GM12878 (cell line): ENCODE data around the gene C12orf43. TPM values are rescaled to one million over a fixed set of nuclear protein-coding genes. Genes with fewer than 3 reads are reported as not detected.

ENCODE experiments used
- ATAC-seq: fragments of 200-7000 bp; cut with Tn5 transposase; 3 replicates; pipeline ENCODE4 v1.9.1; 2020; ENCODE audit warnings: mild to moderate bottlenecking, moderate library complexity
- BruUV-seq: library from RNA; stranded (reverse); fragments of 400-500 nt; replicated peaks from 2 replicates; lab custom pipeline; 2021; lab: Mats Ljungman, UMichigan
- CTCF ChIA-PET: fragments of 300-600 bp; sonication (Branson Sonifier 250); formaldehyde crosslinking; extraction: SDS; loops from one replicate; lab custom pipeline; 2021; ENCODE audit warnings: inconsistent platforms; lab: Yijun Ruan, JAX
- POLR2A ChIA-PET: fragments of 350-600 bp; formaldehyde crosslinking; extraction: SDS; loops from one replicate; lab custom pipeline; 2021; ENCODE audit warnings: inconsistent platforms; lab: Charles Lee
- RAD21 ChIA-PET: fragments of 300-600 bp; sonication (Branson Sonifier 250); formaldehyde crosslinking; loops from one replicate; lab custom pipeline; 2023; ENCODE audit warnings: antibody characterized with exemption; ENCODE audit not compliant: unreplicated experiment; lab: Charles Lee
- SMC1A ChIA-PET: fragments of 300-600 bp; sonication (Branson Sonifier 250); formaldehyde crosslinking; loops from one replicate; lab custom pipeline; 2023; ENCODE audit not compliant: unreplicated experiment, uncharacterized antibody; lab: Charles Lee
- DNase-seq: peaks from one replicate; pipeline ENCODE4 v3.0.0-alpha.2; 2011; ENCODE audit warnings: low read depth, low spot score
- FAIRE-seq: peaks from 3 replicates; lab custom pipeline; 2011; peaks lifted over from hg19 to GRCh38; lab: Jason Lieb, UNC
- H2AFZ ChIP-seq: 2 replicates; pipeline ENCODE4 v1.6.0; 2011; ENCODE audit warnings: low read depth, low read length, control low read depth; ENCODE audit not compliant: control insufficient read depth
- H3K27ac ChIP-seq: 2 replicates; pipeline ENCODE4 v1.5.1; 2011; ENCODE audit warnings: control low read depth; ENCODE audit not compliant: control insufficient read depth, insufficient read depth
- H3K27me3 ChIP-seq, 2 experiments: replicated peaks in 1 of 2; 2 replicates each; pipeline versions ENCODE4 v1.6.0 to v1.6.1; 2011; ENCODE audit warnings: low read length in 1 of 2; ENCODE audit not compliant: control insufficient read depth in 2 of 2, insufficient read depth in 2 of 2
- H3K36me3 ChIP-seq, 2 experiments: 2 replicates each; pipeline ENCODE4 v1.5.1; 2011; ENCODE audit warnings: low read length in 1 of 2; ENCODE audit not compliant: control insufficient read depth in 2 of 2, insufficient read depth in 2 of 2
- H3K4me1 ChIP-seq: 2 replicates; pipeline ENCODE4 v1.6.1; 2011; ENCODE audit warnings: mild to moderate bottlenecking, low read length, moderate library complexity, mixed read lengths; ENCODE audit not compliant: control insufficient read depth, insufficient read depth
- H3K4me2 ChIP-seq: 2 replicates; pipeline ENCODE4 v1.6.0; 2011; ENCODE audit warnings: control low read depth; ENCODE audit not compliant: control insufficient read depth, insufficient read depth
- H3K4me3 ChIP-seq: fragments of 200-600 bp; sonication (generic); 2 replicates; pipeline ENCODE4 v1.5.1; 2016
- H3K79me2 ChIP-seq: 2 replicates; pipeline ENCODE4 v1.6.0; 2011; ENCODE audit warnings: low read length; ENCODE audit not compliant: control insufficient read depth, insufficient read depth
- H3K9ac ChIP-seq: 2 replicates; pipeline ENCODE4 v1.8.0; 2011; ENCODE audit warnings: low read length, control low read depth, mixed read lengths; ENCODE audit not compliant: control insufficient read depth, insufficient read depth
- H3K9me3 ChIP-seq: replicated peaks from 3 replicates; pipeline ENCODE4 v1.5.1; 2011; ENCODE audit warnings: mild to moderate bottlenecking, low read length; ENCODE audit not compliant: control insufficient read depth, insufficient read depth
- H4K20me1 ChIP-seq: 2 replicates; pipeline ENCODE4 v1.6.0; 2011; ENCODE audit not compliant: control insufficient read depth, insufficient read depth
- ESRRA ChIP-seq: IDR thresholded peaks from 2 replicates; pipeline ENCODE4 v1.6.1; 2012; ENCODE audit warnings: mild to moderate bottlenecking, low read length, improper control_type of control experiment
- IRF3 ChIP-seq: fragments of 450-650 bp; IDR thresholded peaks from 2 replicates; pipeline ENCODE4 v1.6.1; 2014; ENCODE audit warnings: mild to moderate bottlenecking
- NFYA ChIP-seq: IDR thresholded peaks from 2 replicates; pipeline ENCODE4 v1.6.1; 2011; ENCODE audit warnings: low read depth, mild to moderate bottlenecking, low read length, improper control_type of control experiment, borderline replicate concordance
- NR2C1 ChIP-seq: fragments of 450-650 bp; IDR thresholded peaks from 2 replicates; pipeline ENCODE4 v1.6.1; 2017; ENCODE audit warnings: antibody characterized with exemption, mild to moderate bottlenecking, moderate library complexity
- POLR2AphosphoS5 ChIP-seq: IDR thresholded peaks from 2 replicates; pipeline ENCODE4 v1.6.1; 2011; ENCODE audit warnings: mild to moderate bottlenecking, low read length, inconsistent platforms
- RBBP5 ChIP-seq: fragments of 200-600 bp; sonication (generic); conservative IDR thresholded peaks from 2 replicates; pipeline ENCODE4 v1.6.1; 2016
- REST ChIP-seq: IDR thresholded peaks from 2 replicates; pipeline ENCODE4 v1.6.1; 2012; ENCODE audit warnings: mild to moderate bottlenecking, low read depth, low read length
- TARDBP ChIP-seq: IDR thresholded peaks from 2 replicates; pipeline ENCODE4 v1.6.1; 2016; ENCODE audit warnings: borderline replicate concordance
- WRNIP1 ChIP-seq: IDR thresholded peaks from 2 replicates; pipeline ENCODE4 v1.6.1; 2011; ENCODE audit warnings: low read depth, low read length, improper control_type of control experiment, borderline replicate concordance
- WGBS: methylation state at CpG from one replicate; pipeline ENCODE4 v1.1.6; 2016; ENCODE audit warnings: low lambda C conversion rate; ENCODE audit not compliant: insufficient replicate concordance, insufficient coverage; ENCODE audit errors: missing lambda C conversion rate; 5-methylcytosine and 5-hydroxymethylcytosine counted together
- in situ Hi-C: fragments of 300-500 bp; cut with MboI; formaldehyde crosslinking; loops from 9 replicates; pipeline ENCODE4 v1.14.3; 2018; ENCODE audit warnings: mixed read lengths
- intact Hi-C: fragments of 100-400 bp; cut with micrococcal nuclease; formaldehyde crosslinking; loops from one replicate; pipeline ENCODE4 v1.14.2; 2022; ENCODE audit not compliant: unreplicated experiment
- polyA plus RNA-seq, 11 experiments: library from polyadenylated mRNA; depleted of rRNA in 4 of 11; unstranded in 6 of 11; stranded (reverse) in 5 of 11; fragments of >200 nt; fragmentation: Nextera tagmentation in 4 of 11; fragmentation: Illumina TruSeq in 1 of 11; extraction: Ambion mirVana in 4 of 11; extraction: Trizol in 1 of 11; gene quantifications; 1 replicate in 1 of 11; 2 replicates in 10 of 11; pipeline versions ENCODE4 v1.2.1 to v1.2.3, GENCODE V29; 2011 to 2016; ENCODE audit warnings: inconsistent platforms in 2 of 11, missing spikeins in 2 of 11, low read depth in 1 of 11
- total RNA-seq, 4 experiments: library from RNA; depleted of rRNA in 3 of 4; stranded (reverse); fragments of >200 nt in 3 of 4; fragmentation: Illumina TruSeq in 1 of 4; extraction: Trizol in 1 of 4; gene quantifications; 2 replicates each; pipeline versions ENCODE4 v1.2.1 to v1.2.3, GENCODE V29; 2013 to 2021

C12orf43 gene
- total and polyA plus RNA-seq, 10 of the 15 experiments (the other 5 are each of a cell fraction or from before 2014, with no cell fraction given) = 7.5 to 30.8 (median 21.3) TPM

GRCh38 chr12:121018860-121019617 lies 2.8 kb upstream of the C12orf43 start:
- ATAC-seq (no peak), FAIRE-seq (no peak), DNase-seq (no peak)
- Histone ChIP-seq H4K20me1 (no peaks in the 10 kb centered on the region), H3K79me2 (peaks cover 12% of the 10 kb centered on the region), H3K9ac (no peak overlapping the region), H3K9me3 (no peaks in the 10 kb centered on the region), H3K36me3 (no peaks in the 10 kb centered on the region), H3K27me3 (no peaks in the 10 kb centered on the region), H2AFZ (no peak overlapping the region), H3K4me3 (no peak overlapping the region), H3K4me2 (no peak overlapping the region), H3K27ac (no peak overlapping the region), H3K4me1 (0 out of 2 replicates have a peak, but pooled peaks cover 4% of the 10 kb centered on the region)
- SMC1A ChIA-PET = no interaction called here
- intact Hi-C loops = no loop called here
- WGBS = 61% methylated on average over 2 of the region's 2 CpGs
- in situ Hi-C loops = no loop called here
- CTCF ChIA-PET = interaction anchor here (0.5 to 1.4 kb wide), 2 partner anchors 42 to 715 kb away, joined by 3 read pairs; no protein-coding TSS in a partner anchor
- POLR2A ChIA-PET = no interaction called here
- RAD21 ChIA-PET = no interaction called here
- no TSS peak for BruUV-seq
- no peak for TF ChIP-seq RBBP5
- TF ChIP-seq REST = no peak
- no peak for TF ChIP-seq IRF3
- no peak for TF ChIP-seq WRNIP1
- TF ChIP-seq TARDBP = no peak
- no peak for TF ChIP-seq NR2C1
- no peak for TF ChIP-seq POLR2AphosphoS5
- no peak for TF ChIP-seq ESRRA
- no peak for TF ChIP-seq NFYA
